Measurements from ENCODE around the gene CDK14.

DNA sequence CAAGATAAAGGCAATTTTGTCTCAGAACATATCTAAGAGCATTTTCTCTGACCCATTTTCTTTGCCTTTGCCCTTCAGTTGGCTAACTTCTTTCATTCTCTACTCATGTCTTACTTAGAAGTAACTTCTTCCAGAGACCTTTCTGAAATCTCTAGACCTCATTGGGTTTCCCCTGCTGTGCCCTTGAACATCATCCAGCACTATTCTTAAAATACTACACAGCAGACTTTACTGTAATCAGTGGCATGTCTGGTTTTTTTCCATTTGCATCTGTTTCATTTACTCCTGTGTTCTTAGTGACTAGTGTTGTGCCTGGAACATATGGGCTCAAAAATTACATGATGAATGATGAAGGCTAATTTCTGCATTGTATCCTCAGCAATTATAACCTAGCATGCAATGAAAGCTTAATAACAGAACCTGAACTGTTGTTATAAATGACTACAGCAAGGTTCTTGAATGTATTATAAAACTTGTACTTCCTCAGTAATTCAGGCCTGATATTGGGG, 301.9 kb downstream of the CDK14 start:
- TF ChIP-seq, protein P1, sequence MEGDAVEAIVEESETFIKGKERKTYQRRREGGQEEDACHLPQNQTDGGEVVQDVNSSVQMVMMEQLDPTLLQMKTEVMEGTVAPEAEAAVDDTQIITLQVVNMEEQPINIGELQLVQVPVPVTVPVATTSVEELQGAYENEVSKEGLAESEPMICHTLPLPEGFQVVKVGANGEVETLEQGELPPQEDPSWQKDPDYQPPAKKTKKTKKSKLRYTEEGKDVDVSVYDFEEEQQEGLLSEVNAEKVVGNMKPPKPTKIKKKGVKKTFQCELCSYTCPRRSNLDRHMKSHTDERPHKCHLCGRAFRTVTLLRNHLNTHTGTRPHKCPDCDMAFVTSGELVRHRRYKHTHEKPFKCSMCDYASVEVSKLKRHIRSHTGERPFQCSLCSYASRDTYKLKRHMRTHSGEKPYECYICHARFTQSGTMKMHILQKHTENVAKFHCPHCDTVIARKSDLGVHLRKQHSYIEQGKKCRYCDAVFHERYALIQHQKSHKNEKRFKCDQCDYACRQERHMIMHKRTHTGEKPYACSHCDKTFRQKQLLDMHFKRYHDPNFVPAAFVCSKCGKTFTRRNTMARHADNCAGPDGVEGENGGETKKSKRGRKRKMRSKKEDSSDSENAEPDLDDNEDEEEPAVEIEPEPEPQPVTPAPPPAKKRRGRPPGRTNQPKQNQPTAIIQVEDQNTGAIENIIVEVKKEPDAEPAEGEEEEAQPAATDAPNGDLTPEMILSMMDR (IDR thresholded peaks at IDR 0.05), result no peak
- TF ChIP-seq POLR2A (IDR thresholded peaks at IDR 0.05), result no peak

Measured in esophagus squamous epithelium (tissue), 4 donors.